HCT116 (cell line): ENCODE results near the gene DNMT1.

Source experiments
- CEBPB ChIP-seq: IDR thresholded peaks from 2 replicates; pipeline ENCODE4 v1.6.1; 2012; ENCODE audit warnings: low read depth
- CTCF ChIP-seq, 3 experiments: fragments of 200-600 bp in 1 of 3; sonication (generic) in 1 of 3; IDR thresholded peaks in 2 of 3; conservative IDR thresholded peaks in 1 of 3; 2 replicates each; pipeline ENCODE4 v1.5.1; 2012 to 2017; ENCODE audit warnings: low read depth in 2 of 3, low read length in 2 of 3, antibody characterized with exemption in 1 of 3, borderline replicate concordance in 1 of 3, control low read depth in 1 of 3, mild to moderate bottlenecking in 1 of 3, mixed read lengths in 1 of 3, mixed run types in 1 of 3, moderate library complexity in 1 of 3; ENCODE audit not compliant: insufficient read depth in 1 of 3
- EGR1 ChIP-seq: IDR thresholded peaks from 2 replicates; pipeline ENCODE4 v1.6.1; 2012; ENCODE audit warnings: low read depth
- EZH2 ChIP-seq: fragments of 200-600 bp; sonication (generic); IDR thresholded peaks from 2 replicates; pipeline ENCODE4 v1.6.1; 2017; ENCODE audit warnings: antibody characterized with exemption, mixed run types
- FOSL1 ChIP-seq: IDR thresholded peaks from 2 replicates; pipeline ENCODE4 v1.6.1; 2012; ENCODE audit warnings: low read depth
- POLR2A ChIP-seq: IDR thresholded peaks from 2 replicates; pipeline ENCODE4 v1.7.0; 2011; ENCODE audit warnings: borderline replicate concordance; ENCODE audit not compliant: insufficient read depth, insufficient read length; ENCODE audit errors: extremely low read depth
- RAD21 ChIP-seq: IDR thresholded peaks from 2 replicates; pipeline ENCODE4 v1.6.1; 2012; ENCODE audit warnings: low read depth, mild to moderate bottlenecking
- YY1 ChIP-seq: IDR thresholded peaks from 2 replicates; pipeline ENCODE4 v1.6.1; 2011; ENCODE audit warnings: low read length, low read depth, moderate library complexity, mild to moderate bottlenecking; ENCODE audit not compliant: insufficient replicate concordance; ENCODE audit errors: extremely low read depth
- ZNF274 ChIP-seq: fragments of 200-500 bp; sonication (Bioruptor generic); IDR thresholded peaks from 2 replicates; pipeline ENCODE4 v1.6.1; 2014; ENCODE audit warnings: mild to moderate bottlenecking, low read depth, low read length, inconsistent platforms

- TF ChIP-seq CTCF (IDR thresholded peaks at IDR 0.05 in 2 of 3, conservative IDR thresholded peaks at IDR 0.05 in 1 of 3; ENCODE audit: borderline replicate concordance in 1 of 3, insufficient read depth in 1 of 3, low read depth in 2 of 3, low read length in 2 of 3), result no peak
- no peak for TF ChIP-seq ZNF274
- no peak for TF ChIP-seq EZH2
- TF ChIP-seq POLR2A, result no peak
- TF ChIP-seq EGR1, result no peak
- TF ChIP-seq YY1, result no peak
- TF ChIP-seq RAD21, result no peak
- no peak for TF ChIP-seq CEBPB
- no peak for TF ChIP-seq FOSL1
Observed at GRCh38 chr19:10118960-10119359, 75.8 kb downstream of the DNMT1 start.
